ENCODE data around the gene TMCO4.
"Not testable (repeated sequence)": the region's sequence is repeated elsewhere in the genome, so short reads cannot be mapped to it uniquely, and the experiment has no call there.

TMCO4 gene

DNA sequence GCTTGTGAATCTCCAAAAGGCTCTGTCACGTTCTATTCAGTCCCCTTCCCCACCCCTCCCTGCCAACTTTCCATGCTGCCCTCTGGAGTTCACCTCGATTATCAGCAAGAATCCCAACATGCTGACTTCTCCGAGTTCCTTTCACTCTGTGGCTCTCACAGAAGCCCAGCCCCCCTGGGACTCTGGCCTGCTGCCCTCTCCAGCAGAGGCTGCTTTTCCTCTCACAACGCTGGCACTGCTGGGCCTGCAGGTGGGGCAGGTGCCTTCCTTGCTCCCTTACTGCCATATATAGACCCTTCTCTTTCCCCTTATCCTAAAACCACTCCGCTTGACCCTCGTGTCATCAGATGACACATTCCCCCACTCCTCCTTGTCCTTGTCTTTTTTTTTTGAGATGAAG lies 25.6 kb upstream of the TMCO4 start:
- Histone ChIP-seq H3K4me2 (ENCODE audit: low read length) (no peak overlapping the region), H3K4me1 (ENCODE audit: control insufficient read depth, insufficient read depth, low read length) (no peaks in the 10 kb centered on the region), H3K4me3 (ENCODE audit: low read length) (no peak overlapping the region), H3K36me3 (ENCODE audit: insufficient read depth, low read length) (no peaks in the 10 kb centered on the region), H3K9me3 (replicated peaks; ENCODE audit: low read length) (no peaks in the 10 kb centered on the region), H3K9ac (ENCODE audit: low read depth, low read length) (no peak overlapping the region), H3K27me3 (ENCODE audit: control insufficient read depth, insufficient read depth, low read length) (peaks cover 3% of the 10 kb centered on the region)

- no peak overlapping the region for H3K4me2 ChIP-seq (ENCODE audit: low read length)
- H3K4me3 ChIP-seq (ENCODE audit: low read length), result no peak overlapping the region
- H3K36me3 ChIP-seq (ENCODE audit: insufficient read depth, low read length), result no peaks in the 10 kb centered on the region
- H3K9ac ChIP-seq (ENCODE audit: low read depth, low read length), result no peak overlapping the region
- no peaks in the 10 kb centered on the region for H3K4me1 ChIP-seq (ENCODE audit: control insufficient read depth, insufficient read depth, low read length)
- H3K27me3 ChIP-seq (ENCODE audit: control insufficient read depth, insufficient read depth, low read length), result peaks cover 5% of the 10 kb centered on the region
- no peaks in the 10 kb centered on the region for H3K9me3 ChIP-seq (replicated peaks; ENCODE audit: low read length)
Observed at GRCh38 chr1:19824541-19824940, 24.8 kb upstream of the TMCO4 start.

DNA sequence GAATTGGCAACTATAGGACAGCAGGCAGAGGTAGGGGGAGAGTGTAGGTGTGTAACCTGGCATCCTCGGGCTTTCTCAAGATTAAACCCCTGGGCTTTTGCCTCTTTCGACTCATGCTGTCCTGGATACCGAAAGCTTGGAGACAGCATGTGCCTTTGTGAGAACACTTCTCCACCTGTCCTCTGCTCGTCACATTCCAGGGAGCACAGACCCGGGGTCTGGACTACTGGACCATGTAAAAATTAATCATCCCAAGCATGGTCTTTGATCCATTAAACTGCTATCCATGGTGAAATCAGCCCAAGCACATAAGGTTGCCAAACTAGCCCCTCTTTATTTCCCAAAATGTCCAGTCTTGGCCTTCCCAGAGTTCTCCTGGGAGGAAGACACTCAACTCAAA lies 24.3 kb upstream of the TMCO4 start:
- H3K9ac ChIP-seq (ENCODE audit: low read depth, low read length), result no peak overlapping the region
- no peaks in the 10 kb centered on the region for H3K36me3 ChIP-seq (ENCODE audit: insufficient read depth, low read length)
- no peak overlapping the region for H3K4me2 ChIP-seq (ENCODE audit: low read length)
- H3K27me3 ChIP-seq (ENCODE audit: control insufficient read depth, insufficient read depth, low read length), result peaks cover 5% of the 10 kb centered on the region
- H3K9me3 ChIP-seq (replicated peaks; ENCODE audit: low read length), result no peaks in the 10 kb centered on the region
- no peak overlapping the region for H3K4me3 ChIP-seq (ENCODE audit: low read length)
- H3K4me1 ChIP-seq (ENCODE audit: control insufficient read depth, insufficient read depth, low read length), result no peaks in the 10 kb centered on the region

DNA sequence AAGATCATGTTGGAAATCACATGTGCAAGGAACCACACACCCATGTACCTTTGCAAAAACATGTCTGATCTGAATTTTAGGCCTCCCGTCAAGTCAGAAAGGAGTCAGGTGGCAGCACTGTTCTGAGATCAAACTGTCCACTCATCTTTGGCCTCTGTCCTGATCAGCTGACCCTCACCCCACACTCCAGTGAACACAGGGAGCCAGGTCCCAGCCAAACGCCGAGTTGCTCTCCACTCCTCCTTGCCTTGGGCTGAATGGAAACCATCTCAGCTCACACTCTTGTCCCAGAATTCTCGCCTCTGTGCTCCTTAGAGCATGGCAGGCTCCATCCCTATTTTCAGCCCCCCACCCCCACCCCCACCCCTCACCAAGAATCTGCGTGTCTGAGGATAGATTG lies 20.0 kb upstream of the TMCO4 start:
- Histone ChIP-seq H3K9me3 (replicated peaks; ENCODE audit: low read length) (no peaks in the 10 kb centered on the region), H3K4me1 (ENCODE audit: control insufficient read depth, insufficient read depth, low read length) (no peaks in the 10 kb centered on the region), H3K4me3 (ENCODE audit: low read length) (no peak overlapping the region), H3K9ac (ENCODE audit: low read depth, low read length) (no peak overlapping the region), H3K4me2 (ENCODE audit: low read length) (no peak overlapping the region), H3K27me3 (ENCODE audit: control insufficient read depth, insufficient read depth, low read length) (peaks cover 37% of the 10 kb centered on the region), H3K36me3 (ENCODE audit: insufficient read depth, low read length) (no peaks in the 10 kb centered on the region)

DNA sequence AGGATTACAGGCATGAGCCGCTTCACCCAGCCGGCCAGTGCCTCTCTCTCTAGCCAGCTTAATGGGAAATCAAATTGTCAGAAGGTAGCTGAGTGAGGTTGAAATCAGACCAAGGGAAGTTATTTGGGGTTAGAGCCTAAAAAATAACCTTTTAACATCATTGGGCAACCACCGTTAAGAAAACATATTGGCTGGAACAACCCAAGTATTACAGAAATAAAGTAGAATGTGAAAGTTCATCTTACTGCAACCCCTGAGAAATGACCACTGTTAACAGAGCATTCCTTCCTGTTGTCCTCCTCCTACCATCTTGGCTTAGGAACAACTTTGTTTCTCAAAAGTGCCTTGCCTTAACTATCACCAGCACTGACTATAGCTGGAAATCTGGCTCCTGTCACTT lies 18.6 kb upstream of the TMCO4 start:
- no peak overlapping the region for H3K4me2 ChIP-seq (ENCODE audit: low read length)
- no peaks in the 10 kb centered on the region for H3K36me3 ChIP-seq (ENCODE audit: insufficient read depth, low read length)
- H3K9ac ChIP-seq (ENCODE audit: low read depth, low read length), result no peak overlapping the region
- H3K9me3 ChIP-seq (replicated peaks; ENCODE audit: low read length), result no peaks in the 10 kb centered on the region
- H3K4me1 ChIP-seq (ENCODE audit: control insufficient read depth, insufficient read depth, low read length), result no peaks in the 10 kb centered on the region
- H3K4me3 ChIP-seq (ENCODE audit: low read length), result no peak overlapping the region
- H3K27me3 ChIP-seq (ENCODE audit: control insufficient read depth, insufficient read depth, low read length), result peaks cover 50% of the 10 kb centered on the region

DNA sequence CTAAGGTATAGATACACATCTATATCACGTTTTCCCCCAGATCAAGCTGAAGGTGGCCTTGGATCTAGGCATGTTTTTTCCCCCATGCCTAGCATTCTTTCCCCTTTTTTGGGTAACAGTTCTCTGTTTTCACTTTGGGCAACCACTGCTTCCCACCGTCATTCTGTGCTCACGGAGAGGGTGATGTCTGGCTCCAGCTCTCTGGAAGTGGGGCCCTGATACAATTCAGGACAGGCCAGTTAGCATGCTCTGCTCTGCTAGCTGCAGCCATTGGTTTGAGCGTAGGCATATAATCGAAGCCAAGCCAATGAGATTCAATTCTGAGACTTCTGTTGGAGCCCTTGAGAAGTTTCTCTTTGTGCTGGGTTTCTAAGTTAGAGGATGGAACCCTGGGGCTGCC lies 17.4 kb upstream of the TMCO4 start:
- H3K9me3 ChIP-seq (replicated peaks; ENCODE audit: low read length), result no peaks in the 10 kb centered on the region
- H3K4me1 ChIP-seq (ENCODE audit: control insufficient read depth, insufficient read depth, low read length), result no peaks in the 10 kb centered on the region
- peaks cover 52% of the 10 kb centered on the region for H3K27me3 ChIP-seq (ENCODE audit: control insufficient read depth, insufficient read depth, low read length)
- H3K36me3 ChIP-seq (ENCODE audit: insufficient read depth, low read length), result no peaks in the 10 kb centered on the region
- no peak overlapping the region for H3K4me3 ChIP-seq (ENCODE audit: low read length)
- no peak overlapping the region for H3K9ac ChIP-seq (ENCODE audit: low read depth, low read length)
- no peak overlapping the region for H3K4me2 ChIP-seq (ENCODE audit: low read length)

- H3K36me3 ChIP-seq (ENCODE audit: insufficient read depth, low read length); H3K4me2 ChIP-seq (ENCODE audit: low read length); H3K4me3 ChIP-seq (ENCODE audit: low read length); H3K9ac ChIP-seq (ENCODE audit: low read depth, low read length); H3K4me1 ChIP-seq (ENCODE audit: control insufficient read depth, insufficient read depth, low read length); H3K9me3 ChIP-seq (replicated peaks; ENCODE audit: low read length): not testable (repeated sequence)
- H3K27me3 ChIP-seq (ENCODE audit: control insufficient read depth, insufficient read depth, low read length), result peaks cover 50% of the 10 kb centered on the region
Observed at GRCh38 chr1:19816737-19817086, 17.0 kb upstream of the TMCO4 start.

DNA sequence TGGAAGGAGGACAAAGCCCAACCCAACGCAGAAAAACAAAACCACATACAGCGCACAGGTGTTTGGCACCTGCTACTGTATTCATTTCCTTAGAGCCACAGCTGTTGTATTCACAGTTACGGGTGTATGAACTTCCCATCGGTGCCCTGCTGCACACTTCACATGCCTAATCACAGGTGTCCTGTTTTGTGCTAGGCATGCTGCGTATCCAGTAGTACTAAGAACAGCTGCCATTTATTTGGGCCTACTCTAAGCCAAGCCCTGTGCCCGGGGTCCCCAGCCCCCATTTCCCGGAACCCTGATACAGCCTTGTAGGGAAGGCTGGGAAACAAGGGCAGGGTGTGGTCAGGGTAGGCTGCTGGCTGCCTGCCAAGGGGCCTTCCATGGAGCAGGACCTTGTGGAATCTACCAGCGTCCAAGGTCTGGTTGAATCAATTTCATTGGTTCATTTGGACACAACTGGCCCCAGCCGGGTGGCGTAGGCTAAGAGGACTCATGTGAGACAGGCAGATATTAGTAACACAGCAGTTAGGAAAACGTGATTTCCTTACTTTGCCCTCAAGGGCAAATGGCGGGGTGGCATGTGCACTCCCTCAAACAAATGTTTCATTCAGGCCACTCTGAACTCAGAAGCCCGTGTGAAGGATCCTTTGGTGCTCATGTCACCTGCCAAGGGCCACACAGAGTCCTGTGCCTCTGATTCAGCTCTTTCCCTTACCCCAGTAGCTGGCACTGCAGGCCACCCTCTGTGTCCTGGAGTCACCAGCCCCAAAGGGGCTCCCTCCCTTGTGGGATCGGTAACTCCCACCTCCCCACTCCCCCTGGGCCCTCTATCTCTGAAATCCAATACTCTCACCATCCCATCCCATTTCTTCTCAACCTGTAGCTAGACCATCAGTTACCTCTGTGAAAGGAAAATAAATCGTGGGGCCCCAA lies 16.4 kb upstream of the TMCO4 start:
- Histone ChIP-seq H3K4me3 (ENCODE audit: low read length) (no peak overlapping the region), H3K4me1 (ENCODE audit: control insufficient read depth, insufficient read depth, low read length) (no peaks in the 10 kb centered on the region), H3K36me3 (ENCODE audit: insufficient read depth, low read length) (no peaks in the 10 kb centered on the region), H3K9me3 (replicated peaks; ENCODE audit: low read length) (no peaks in the 10 kb centered on the region), H3K27me3 (ENCODE audit: control insufficient read depth, insufficient read depth, low read length) (peaks cover 50% of the 10 kb centered on the region), H3K4me2 (ENCODE audit: low read length) (no peak overlapping the region), H3K9ac (ENCODE audit: low read depth, low read length) (no peak overlapping the region)

DNA sequence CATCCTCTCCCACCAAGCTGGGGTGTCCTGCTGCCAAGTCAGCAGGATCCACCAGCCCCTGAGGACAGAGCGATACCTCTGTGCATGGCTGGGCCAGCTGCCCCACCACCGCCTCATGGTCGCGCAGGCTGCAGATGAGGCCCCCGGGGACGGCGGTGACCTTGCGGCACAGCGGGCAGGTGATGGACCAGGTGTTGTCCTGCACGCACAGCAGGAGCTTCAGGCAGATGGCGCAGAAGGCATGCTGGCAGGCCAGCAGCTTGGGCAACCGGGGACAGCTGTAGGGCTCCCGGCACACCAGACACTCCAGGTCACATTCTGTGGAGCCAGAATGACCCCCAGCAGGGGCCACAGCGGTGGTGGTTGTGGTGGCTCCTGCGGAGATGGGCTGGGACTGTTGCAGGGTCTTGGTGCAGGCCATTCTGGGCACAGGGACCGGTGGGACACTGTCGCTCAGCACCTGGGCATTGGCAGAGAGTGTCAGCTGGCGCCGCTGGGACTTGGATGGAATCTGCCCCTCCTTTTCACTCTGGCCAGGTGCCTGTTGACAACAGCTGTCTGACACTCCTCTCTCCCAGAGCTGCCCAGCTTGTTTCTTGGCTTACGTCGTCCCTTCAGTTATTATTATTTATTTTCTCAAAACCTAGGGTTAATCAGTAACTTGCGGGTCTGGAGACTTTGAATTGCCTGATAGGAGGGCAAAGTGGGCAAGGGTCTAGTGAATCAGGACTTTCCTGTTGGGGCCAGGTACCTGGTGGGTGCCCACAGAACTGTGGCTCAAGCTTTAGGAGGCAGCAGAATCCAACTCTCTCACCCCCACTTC lies 15.2 kb upstream of the TMCO4 start, which contains the start of gene RNF186:
Gene RNF186 (minus strand): TSS at position 603 of the 823 bp plus-strand sequence. CDS start 182 bp downstream, at position 421.
- no peaks in the 10 kb centered on the region for H3K9me3 ChIP-seq (replicated peaks; ENCODE audit: low read length)
- H3K4me1 ChIP-seq (ENCODE audit: control insufficient read depth, insufficient read depth, low read length), result no peaks in the 10 kb centered on the region
- H3K4me3 ChIP-seq (ENCODE audit: low read length), result no peak within 1 kb of the TSS
- no peak within 1 kb of the TSS for H3K9ac ChIP-seq (ENCODE audit: low read depth, low read length)
- no peaks in the 10 kb centered on the region for H3K36me3 ChIP-seq (ENCODE audit: insufficient read depth, low read length)
- H3K4me2 ChIP-seq (ENCODE audit: low read length), result no peak within 1 kb of the TSS
- H3K27me3 ChIP-seq (ENCODE audit: control insufficient read depth, insufficient read depth, low read length), result peaks cover 54% of the 10 kb centered on the region

GRCh38 chr1:19814244-19814661 lies 14.5 kb upstream of the TMCO4 start:
- Histone ChIP-seq H3K9ac (ENCODE audit: low read depth, low read length) (no peak overlapping the region), H3K4me1 (ENCODE audit: control insufficient read depth, insufficient read depth, low read length) (no peaks in the 10 kb centered on the region), H3K27me3 (ENCODE audit: control insufficient read depth, insufficient read depth, low read length) (peaks cover 52% of the 10 kb centered on the region), H3K9me3 (replicated peaks; ENCODE audit: low read length) (no peaks in the 10 kb centered on the region), H3K4me2 (ENCODE audit: low read length) (no peak overlapping the region), H3K4me3 (ENCODE audit: low read length) (no peak overlapping the region), H3K36me3 (ENCODE audit: insufficient read depth, low read length) (no peaks in the 10 kb centered on the region)

DNA sequence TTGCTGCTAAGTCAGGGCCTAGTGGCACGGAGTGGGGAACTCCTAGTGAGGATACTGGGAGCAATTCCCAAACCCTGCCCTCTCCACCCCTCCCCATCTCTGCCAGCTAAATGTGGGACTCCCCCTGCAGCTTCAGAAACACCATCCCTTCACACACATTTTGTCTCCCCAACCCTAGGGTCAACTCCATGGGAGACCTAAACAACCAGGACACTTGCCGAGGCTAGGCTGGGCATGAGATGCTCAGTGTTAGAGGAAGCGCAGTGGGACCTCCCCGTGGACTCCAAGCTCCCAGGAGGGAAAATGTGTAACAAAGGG lies 13.9 kb upstream of the TMCO4 start:
- peaks cover 52% of the 10 kb centered on the region for H3K27me3 ChIP-seq (ENCODE audit: control insufficient read depth, insufficient read depth, low read length)
- no peak overlapping the region for H3K9ac ChIP-seq (ENCODE audit: low read depth, low read length)
- H3K9me3 ChIP-seq (replicated peaks; ENCODE audit: low read length), result no peaks in the 10 kb centered on the region
- H3K4me3 ChIP-seq (ENCODE audit: low read length), result no peak overlapping the region
- H3K36me3 ChIP-seq (ENCODE audit: insufficient read depth, low read length), result no peaks in the 10 kb centered on the region
- no peak overlapping the region for H3K4me2 ChIP-seq (ENCODE audit: low read length)
- H3K4me1 ChIP-seq (ENCODE audit: control insufficient read depth, insufficient read depth, low read length), result no peaks in the 10 kb centered on the region
